ENCODE data around the gene SIDT2.
A peak's percentile ranks its signal among the peaks of the same experiment; 100 is the strongest.

SIDT2 gene

GRCh38 chr11:117171404-117172061, 7.0 kb upstream of the SIDT2 start:
- Histone ChIP-seq H3K4me2 (ENCODE audit: low read length) (no peak overlapping the region), H3K4me1 (no peaks in the 10 kb centered on the region), H3K27ac (no peak overlapping the region), H2AFZ (no peak overlapping the region), H3K27me3 (ENCODE audit: control insufficient read depth, insufficient read depth, low read length) (no peaks in the 10 kb centered on the region), H3K79me2 (no peaks in the 10 kb centered on the region), H3K36me3 (ENCODE audit: control insufficient read depth, insufficient read depth, low read length) (no peaks in the 10 kb centered on the region), H3K9ac (no peak overlapping the region), H3K9me3 (ENCODE audit: control insufficient read depth, low read length) (no peaks in the 10 kb centered on the region), H3K4me3 (ENCODE audit: low read depth, low read length) (no peak overlapping the region)
- TF ChIP-seq, protein P1, sequence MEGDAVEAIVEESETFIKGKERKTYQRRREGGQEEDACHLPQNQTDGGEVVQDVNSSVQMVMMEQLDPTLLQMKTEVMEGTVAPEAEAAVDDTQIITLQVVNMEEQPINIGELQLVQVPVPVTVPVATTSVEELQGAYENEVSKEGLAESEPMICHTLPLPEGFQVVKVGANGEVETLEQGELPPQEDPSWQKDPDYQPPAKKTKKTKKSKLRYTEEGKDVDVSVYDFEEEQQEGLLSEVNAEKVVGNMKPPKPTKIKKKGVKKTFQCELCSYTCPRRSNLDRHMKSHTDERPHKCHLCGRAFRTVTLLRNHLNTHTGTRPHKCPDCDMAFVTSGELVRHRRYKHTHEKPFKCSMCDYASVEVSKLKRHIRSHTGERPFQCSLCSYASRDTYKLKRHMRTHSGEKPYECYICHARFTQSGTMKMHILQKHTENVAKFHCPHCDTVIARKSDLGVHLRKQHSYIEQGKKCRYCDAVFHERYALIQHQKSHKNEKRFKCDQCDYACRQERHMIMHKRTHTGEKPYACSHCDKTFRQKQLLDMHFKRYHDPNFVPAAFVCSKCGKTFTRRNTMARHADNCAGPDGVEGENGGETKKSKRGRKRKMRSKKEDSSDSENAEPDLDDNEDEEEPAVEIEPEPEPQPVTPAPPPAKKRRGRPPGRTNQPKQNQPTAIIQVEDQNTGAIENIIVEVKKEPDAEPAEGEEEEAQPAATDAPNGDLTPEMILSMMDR (IDR thresholded peaks at IDR 0.05): no peak

DNA sequence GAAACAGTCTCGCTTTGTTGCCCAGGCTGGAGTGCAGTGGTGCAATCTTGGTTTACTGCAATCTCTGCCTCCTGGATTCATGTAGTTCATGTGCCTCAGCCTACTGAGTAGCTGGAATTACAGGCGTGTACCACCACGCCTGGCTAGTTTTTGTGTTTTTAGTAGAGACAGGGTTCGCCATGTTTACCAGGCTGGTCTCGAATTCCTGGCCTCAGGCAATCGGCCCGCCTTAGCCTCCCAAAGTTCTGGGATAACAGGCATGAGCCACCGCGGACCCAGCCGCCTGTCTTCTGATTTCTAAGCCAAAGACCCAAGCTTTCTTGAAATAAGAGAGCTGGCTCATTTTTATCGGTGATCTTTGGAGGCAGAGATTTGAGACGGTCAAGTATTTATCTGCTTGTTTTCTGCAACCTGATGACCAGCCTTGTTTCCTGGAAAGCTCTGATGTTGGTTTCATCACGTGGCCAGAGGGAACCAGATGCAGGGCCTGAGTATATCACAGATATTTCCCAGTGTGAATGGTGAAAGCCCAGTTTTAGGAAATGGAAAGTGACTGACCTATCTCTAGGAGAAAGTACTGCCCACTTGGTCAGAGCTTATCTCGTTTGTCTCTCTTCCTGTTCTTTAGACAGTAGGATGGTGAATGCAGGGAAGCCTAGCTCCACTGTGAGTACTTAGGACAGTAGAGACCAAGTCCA, 5.7 kb upstream of the SIDT2 start:
- no peak overlapping the region for H2AFZ ChIP-seq
- H3K4me3 ChIP-seq (ENCODE audit: low read depth, low read length): no peak overlapping the region
- H3K9me3 ChIP-seq (ENCODE audit: control insufficient read depth, low read length): no peaks in the 10 kb centered on the region
- TF ChIP-seq, protein P1 (IDR thresholded peaks at IDR 0.05): no peak
- no peak overlapping the region for H3K9ac ChIP-seq
- no peak overlapping the region for H3K4me2 ChIP-seq (ENCODE audit: low read length)
- H3K27ac ChIP-seq: peak overlapping the region; percentile 61
- no peaks in the 10 kb centered on the region for H3K27me3 ChIP-seq (ENCODE audit: control insufficient read depth, insufficient read depth, low read length)
- no peaks in the 10 kb centered on the region for H3K36me3 ChIP-seq (ENCODE audit: control insufficient read depth, insufficient read depth, low read length)
- H3K79me2 ChIP-seq: no peaks in the 10 kb centered on the region
- H3K4me1 ChIP-seq: no peaks in the 10 kb centered on the region

DNA sequence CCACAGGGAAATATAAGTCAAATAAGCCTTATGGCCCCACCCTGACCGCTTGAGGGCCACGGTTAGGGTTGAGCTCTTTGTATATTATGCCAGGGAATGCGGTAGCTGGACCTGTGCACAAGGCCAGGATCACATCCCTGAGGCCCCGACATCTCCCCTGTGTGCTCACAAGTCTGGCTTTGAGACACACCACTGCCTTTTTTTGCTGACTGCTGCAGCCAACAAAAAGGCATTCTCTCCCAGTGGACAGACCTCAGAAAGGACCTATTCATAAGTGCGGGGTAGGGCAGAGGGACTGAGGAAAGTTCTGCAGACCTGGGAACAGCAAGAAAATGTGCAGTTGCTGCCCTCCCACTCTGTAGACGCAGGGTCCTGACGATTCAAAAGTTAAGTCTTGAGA, 3.4 kb upstream of the SIDT2 start:
- Histone ChIP-seq H3K27me3 (ENCODE audit: control insufficient read depth, insufficient read depth, low read length) (no peaks in the 10 kb centered on the region), H3K4me2 (ENCODE audit: low read length) (no peak overlapping the region), H3K4me1 (peaks cover 6% of the 10 kb centered on the region), H3K9ac (no peak overlapping the region), H3K79me2 (no peaks in the 10 kb centered on the region), H2AFZ (no peak overlapping the region), H3K9me3 (ENCODE audit: control insufficient read depth, low read length) (no peaks in the 10 kb centered on the region), H3K36me3 (ENCODE audit: control insufficient read depth, insufficient read depth, low read length) (no peaks in the 10 kb centered on the region), H3K27ac (no peak overlapping the region), H3K4me3 (ENCODE audit: low read depth, low read length) (no peak overlapping the region)
- TF ChIP-seq, protein P1 (IDR thresholded peaks at IDR 0.05): no peak

- H3K36me3 ChIP-seq (ENCODE audit: control insufficient read depth, insufficient read depth, low read length): no peaks in the 10 kb centered on the region
- TF ChIP-seq, protein P1 (IDR thresholded peaks at IDR 0.05): no peak
- no peak overlapping the region for H3K4me2 ChIP-seq (ENCODE audit: low read length)
- no peak overlapping the region for H3K4me3 ChIP-seq (ENCODE audit: low read depth, low read length)
- peaks cover 12% of the 10 kb centered on the region for H3K4me1 ChIP-seq
- H3K27ac ChIP-seq: no peak overlapping the region
- H3K9ac ChIP-seq: no peak overlapping the region
- H2AFZ ChIP-seq: no peak overlapping the region
- no peaks in the 10 kb centered on the region for H3K9me3 ChIP-seq (ENCODE audit: control insufficient read depth, low read length)
- H3K27me3 ChIP-seq (ENCODE audit: control insufficient read depth, insufficient read depth, low read length): no peaks in the 10 kb centered on the region
- no peaks in the 10 kb centered on the region for H3K79me2 ChIP-seq
Measured at GRCh38 chr11:117175781-117176180, 2.8 kb upstream of the SIDT2 start.
